Measurements from ENCODE around the gene DOCK4.

GRCh38 chr7:111955616-111956015 is 250.6 kb downstream of the DOCK4 start:
- TF ChIP-seq CTCF (IDR thresholded peaks at IDR 0.05) (no peak), POLR2A (IDR thresholded peaks at IDR 0.05) (no peak)

Measured in thyroid gland (tissue), 4 donors.